Mesenteric fat pad (tissue), 1 donor: ENCODE measurements around the gene TTC34. TPM values are rescaled to one million over a fixed set of nuclear protein-coding genes. Genes with fewer than 3 reads are reported as not detected.
"Not testable (repeated sequence)": the region's sequence is repeated elsewhere in the genome, so short reads cannot be mapped to it uniquely, and the experiment has no call there.

Experiments used
- DNase-seq: peaks from one replicate; pipeline ENCODE4 v3.0.0-alpha.2; 2020; ENCODE audit warnings: low spot score
- total RNA-seq: library from RNA; stranded (reverse); fragmentation: NEBNext Ultra II Directional; extraction: Animal tissue kit (Norgen Biotek cat#: 25700); gene quantifications from one replicate; pipeline ENCODE4 v1.2.1, GENCODE V29; 2021
- donor health status: DM: yes; HTN: yes; CAD: no.

TTC34 gene
- total RNA-seq, 1 donor from 2014 or later, result 0.35 TPM

GRCh38 chr1:2778220-2778592, 23.3 kb downstream of the TTC34 start:
- peak; percentile 81 for DNase-seq

GRCh38 chr1:2777424-2778219, 23.9 kb downstream of the TTC34 start:
- DNase-seq, result peak; percentile 79

- not testable (repeated sequence) for DNase-seq
These were observed 26.2 kb downstream of the TTC34 start for GRCh38 chr1:2775333-2775732.

- not testable (repeated sequence) for DNase-seq
These were observed 33.4 kb downstream of the TTC34 start for GRCh38 chr1:2768052-2768451.

- DNase-seq, result peak; percentile 91
These were observed 42.1 kb downstream of the TTC34 start for GRCh38 chr1:2759433-2759832.

GRCh38 chr1:2757519-2757918, 44.0 kb downstream of the TTC34 start:
- DNase-seq, result not testable (repeated sequence)

GRCh38 chr1:2755426-2755825, 46.1 kb downstream of the TTC34 start:
- not testable (repeated sequence) for DNase-seq

- not testable (repeated sequence) for DNase-seq
These were observed 46.9 kb downstream of the TTC34 start for GRCh38 chr1:2754597-2754996.

GRCh38 chr1:2752503-2752902, 49.0 kb downstream of the TTC34 start:
- DNase-seq, result not testable (repeated sequence)

- not testable (repeated sequence) for DNase-seq
These were observed 49.6 kb downstream of the TTC34 start for GRCh38 chr1:2751866-2752265.

GRCh38 chr1:2750766-2751730, 50.4 kb downstream of the TTC34 start:
- not testable (repeated sequence) for DNase-seq

GRCh38 chr1:2750041-2750680, 51.3 kb downstream of the TTC34 start:
- not testable (repeated sequence) for DNase-seq

GRCh38 chr1:2748626-2749025, 52.9 kb downstream of the TTC34 start:
- DNase-seq, result not testable (repeated sequence)

GRCh38 chr1:2694796-2695195, 106.7 kb downstream of the TTC34 start:
- DNase-seq, result not testable (repeated sequence)

GRCh38 chr1:2690180-2690579, 111.3 kb downstream of the TTC34 start:
- DNase-seq, result not testable (repeated sequence)

GRCh38 chr1:2688336-2688665, 113.2 kb downstream of the TTC34 start:
- DNase-seq, result not testable (repeated sequence)

GRCh38 chr1:2687638-2688335, 113.7 kb downstream of the TTC34 start:
- DNase-seq, result peak; percentile 90

- not testable (repeated sequence) for DNase-seq
These were observed 114.3 kb downstream of the TTC34 start for GRCh38 chr1:2687174-2687591.

GRCh38 chr1:2686091-2686863, 115.2 kb downstream of the TTC34 start:
- not testable (repeated sequence) for DNase-seq

- DNase-seq, result not testable (repeated sequence)
These were observed 115.8 kb downstream of the TTC34 start for GRCh38 chr1:2685671-2686070.
